ENCODE data around the gene CFAP61. TPM values are rescaled to one million over a fixed set of nuclear protein-coding genes. Genes with fewer than 3 reads are reported as not detected.
"Not testable (repeated sequence)": the region's sequence is repeated elsewhere in the genome, so short reads cannot be mapped to it uniquely, and the experiment has no call there.

CFAP61 gene, protein sequence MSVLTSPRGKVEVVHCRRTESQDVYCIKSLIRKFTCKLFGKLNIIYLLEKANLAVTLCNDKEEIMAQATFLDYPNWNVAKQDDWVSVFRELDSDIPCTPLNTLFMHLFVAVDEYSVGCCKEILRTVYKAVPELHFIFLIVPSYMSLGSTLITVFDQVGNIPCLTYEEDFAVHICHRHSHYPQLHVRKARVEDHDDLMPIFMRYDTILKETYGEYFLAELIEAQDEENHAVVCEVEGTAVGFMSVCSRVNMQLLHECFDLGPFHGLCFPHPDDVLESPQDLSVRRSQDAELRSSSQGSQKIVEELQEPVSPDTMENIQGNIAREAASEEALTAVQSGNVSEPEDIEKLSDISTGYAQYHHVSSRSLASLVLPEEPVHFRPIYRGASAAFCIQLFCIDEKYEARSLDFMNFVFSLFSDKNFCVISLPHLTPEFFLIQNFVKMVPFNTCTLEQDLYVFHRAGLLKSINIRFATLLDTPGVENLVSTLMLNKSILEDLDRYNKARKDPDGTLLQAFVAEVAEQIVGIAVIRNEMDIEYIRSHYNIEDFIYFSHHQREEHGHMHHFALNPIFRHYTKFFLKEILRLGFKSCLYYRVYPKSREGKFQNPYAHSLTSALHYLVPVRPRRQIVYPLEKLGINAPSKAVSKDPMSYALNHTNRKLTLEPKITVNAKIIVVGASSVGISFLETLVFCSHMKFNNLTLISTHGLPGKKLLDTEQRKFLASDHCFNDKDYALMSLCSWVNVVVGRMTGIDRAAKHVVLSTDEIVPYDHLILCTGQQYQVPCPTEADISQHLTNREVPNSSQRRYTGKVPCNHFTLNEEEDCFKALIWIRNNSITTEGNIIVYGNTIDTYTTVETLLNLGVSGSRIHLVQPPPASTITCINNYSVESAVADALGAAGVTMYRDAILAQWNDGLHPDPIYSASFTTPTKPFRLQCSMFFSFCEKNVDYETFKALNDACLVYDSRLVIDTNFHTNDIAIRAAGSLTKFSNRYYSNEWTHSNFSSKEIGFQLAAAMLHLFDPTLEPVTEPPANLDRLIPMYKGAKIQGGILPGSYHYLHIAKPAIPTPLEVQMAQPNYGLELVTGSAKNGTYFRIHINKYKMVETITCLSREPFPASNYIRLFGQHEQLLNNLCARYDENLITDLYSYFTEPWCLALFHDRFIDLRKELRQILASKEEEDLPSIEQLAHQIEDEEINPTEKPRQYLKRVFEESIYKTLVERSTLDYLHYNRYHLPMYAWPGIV
- total RNA-seq (not detected), polyA plus RNA-seq (not detected)

DNA sequence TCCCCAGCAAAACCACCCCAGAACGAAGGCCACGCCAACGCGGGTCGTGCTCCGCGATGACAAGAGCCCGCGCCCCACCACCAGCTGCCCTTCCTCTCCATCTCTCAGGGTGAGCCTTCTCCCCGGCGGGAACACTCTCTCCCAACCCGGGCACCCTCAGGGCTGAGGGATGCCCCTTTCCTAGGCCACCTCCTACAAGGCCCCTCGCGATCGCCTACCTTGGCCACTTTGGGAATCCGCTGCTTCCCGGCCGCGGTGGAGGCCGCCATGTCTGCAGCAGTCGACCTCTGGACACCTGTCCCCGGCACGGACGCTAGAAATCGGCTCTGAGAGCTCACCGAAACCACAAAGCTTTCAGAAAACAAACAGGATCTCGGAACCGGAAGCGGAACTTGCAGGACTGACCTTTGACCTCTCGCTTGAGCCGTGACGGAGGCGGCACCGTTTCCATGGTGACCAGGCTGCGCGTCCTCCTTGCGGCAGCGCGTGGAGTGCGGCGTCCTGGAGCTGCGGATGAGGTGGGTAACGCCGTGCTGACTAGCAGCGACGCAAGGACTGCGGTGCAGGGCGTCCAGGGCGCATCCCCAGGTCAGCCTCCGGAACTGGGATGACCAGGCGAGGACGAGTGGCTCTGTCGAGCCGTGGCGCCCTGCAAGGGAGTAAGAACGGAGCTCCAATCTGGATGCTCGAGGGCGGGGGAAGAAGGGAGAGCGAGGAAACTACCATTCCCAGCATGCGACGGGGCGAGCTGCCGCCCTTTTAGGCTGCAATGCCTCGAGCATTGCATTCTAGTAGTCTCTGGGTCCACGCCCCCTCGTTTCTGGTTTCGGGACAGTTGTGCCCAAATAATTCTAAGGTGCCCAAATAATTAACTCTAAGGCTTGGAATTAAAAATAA lies at the start of gene CFAP61, which contains the start of gene CRNKL1:
Gene CFAP61, plus strand, starts transcription at position 459 of the 897 bp plus-strand sequence. CDS start 4,122 bp downstream, outside the sequence.
Gene CRNKL1, minus strand, starts transcription at position 393 of the 897 bp plus-strand sequence. Its CDS starts 124 bp downstream, at position 269.
- peaks cover 27 to 46% (median 41%) of the 10 kb centered on the region in 3 donors for H3K4me1 Mint-ChIP-seq
- peak; percentile 95 to 98 (median 97) for DNase-seq
- Histone ChIP-seq H3K9me3 (ENCODE audit: low read length) (no peaks in the 10 kb centered on the region), H3K27ac (ENCODE audit: low read depth, low read length) (peak within 1 kb of the TSS; percentile 92), H3K36me3 (ENCODE audit: insufficient read depth, low read length) (peaks cover 20% of the 10 kb centered on the region), H3K27me3 (ENCODE audit: insufficient read depth, low read length, poor library complexity, severe bottlenecking) (no peaks in the 10 kb centered on the region), H3K4me3 (ENCODE audit: low read length) (peak within 1 kb of the TSS; percentile 94), H3K4me1 (ENCODE audit: insufficient read depth, low read length) (peaks cover 19% of the 10 kb centered on the region)
- H3K36me3 Mint-ChIP-seq: peaks cover 5 to 48% (median 14%) of the 10 kb centered on the region in 3 donors
- peaks cover 4 to 16% of the 10 kb centered on the region in 2 donors for H3K27me3 Mint-ChIP-seq
- ChIA-PET CTCF (interaction anchor here (1.2 to 3.1 kb wide), 4 partner anchors 11 to 36 kb away, joined by 3 to 30 read pairs (median 4); partner anchors contain the start of gene NAA20), POLR2A (interaction anchor here (0.8 to 2.3 kb wide), 4 partner anchors 34 to 1585 kb away, joined by 3 to 26 read pairs (median 3); partner anchors contain the start of genes NAA20 and POLR3F)
- no peaks in the 10 kb centered on the region for H3K9me3 Mint-ChIP-seq
- peak within 1 kb of the TSS; percentile 98 to 100 (median 99) for H3K4me3 Mint-ChIP-seq
- H3K27ac Mint-ChIP-seq: peak within 1 kb of the TSS; percentile 95 to 100 (median 98)

- peaks cover 13 to 14% (median 13%) of the 10 kb centered on the region in 3 donors for H3K4me1 Mint-ChIP-seq
- H3K27me3 Mint-ChIP-seq: peaks cover 27 to 70% of the 10 kb centered on the region in 2 donors
- CTCF ChIA-PET: no interaction called here
Measured at GRCh38 chr20:20003031-20003954, 49.0 kb upstream of the CFAP61 start.

DNA sequence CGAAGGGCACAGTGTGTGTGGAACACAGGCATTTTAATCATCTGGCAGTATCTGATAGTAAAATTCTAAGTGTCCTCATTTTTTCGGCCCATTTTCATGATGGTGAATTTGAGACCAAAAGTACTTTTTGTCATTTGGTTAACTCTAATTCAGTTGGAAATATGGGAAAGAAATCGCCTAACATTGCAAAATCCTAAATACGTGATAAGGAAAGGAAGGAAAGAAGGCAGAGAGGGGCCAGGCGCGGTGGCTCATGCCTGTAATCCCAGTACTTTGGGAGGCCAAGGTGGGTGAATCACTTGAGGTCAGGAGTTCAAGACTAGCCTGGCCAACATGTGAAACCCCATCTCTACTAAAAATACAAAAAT lies 48.4 kb upstream of the CFAP61 start:
- H3K36me3 Mint-ChIP-seq; H3K9me3 ChIP-seq (ENCODE audit: low read length); H3K27me3 ChIP-seq (ENCODE audit: insufficient read depth, low read length, poor library complexity, severe bottlenecking); DNase-seq; CTCF ChIA-PET; H3K4me1 ChIP-seq (ENCODE audit: insufficient read depth, low read length); H3K36me3 ChIP-seq (ENCODE audit: insufficient read depth, low read length); H3K9me3 Mint-ChIP-seq; H3K27ac ChIP-seq (ENCODE audit: low read depth, low read length); H3K27ac Mint-ChIP-seq; POLR2A ChIA-PET: not testable (repeated sequence)
- Mint-ChIP-seq H3K27me3 (peaks cover 28 to 69% of the 10 kb centered on the region in 2 donors), H3K4me3 (peak overlapping the region in 4 of 7 donors; percentile 59 to 72 (median 68)), H3K4me1 (peaks cover 13 to 14% (median 13%) of the 10 kb centered on the region in 3 donors)
- H3K4me3 ChIP-seq (ENCODE audit: low read length): peak overlapping the region; percentile 17

More at GRCh38 chr20:20003031-20003954, 49.0 kb upstream of the CFAP61 start:
- no peaks in the 10 kb centered on the region for H3K27me3 ChIP-seq (ENCODE audit: insufficient read depth, low read length, poor library complexity, severe bottlenecking)
- H3K4me3 ChIP-seq (ENCODE audit: low read length): peak overlapping the region; percentile 17
- POLR2A ChIA-PET: no interaction called here
- DNase-seq: peak in 2 of 5 donors; percentile 1 to 23
- H3K27ac ChIP-seq (ENCODE audit: low read depth, low read length): no peak overlapping the region
- no peaks in the 10 kb centered on the region for H3K9me3 ChIP-seq (ENCODE audit: low read length)
- peak overlapping the region in 1 of 8 donors; percentile 1 for H3K27ac Mint-ChIP-seq
- peaks cover 0 to 1% (median 0%) of the 10 kb centered on the region in 3 donors for H3K36me3 Mint-ChIP-seq
- peaks cover 7% of the 10 kb centered on the region for H3K4me1 ChIP-seq (ENCODE audit: insufficient read depth, low read length)
- H3K36me3 ChIP-seq (ENCODE audit: insufficient read depth, low read length): no peaks in the 10 kb centered on the region
- H3K9me3 Mint-ChIP-seq: peaks cover 0 to 2% (median 0%) of the 10 kb centered on the region in 5 donors
- H3K4me3 Mint-ChIP-seq: peak overlapping the region in 6 of 7 donors; percentile 59 to 72 (median 68)

- CTCF ChIA-PET: no interaction called here
- H3K27me3 Mint-ChIP-seq: peaks cover 32 to 76% of the 10 kb centered on the region in 2 donors
- POLR2A ChIA-PET: no interaction called here
Measured at GRCh38 chr20:20005342-20005741, 47.0 kb upstream of the CFAP61 start.

DNA sequence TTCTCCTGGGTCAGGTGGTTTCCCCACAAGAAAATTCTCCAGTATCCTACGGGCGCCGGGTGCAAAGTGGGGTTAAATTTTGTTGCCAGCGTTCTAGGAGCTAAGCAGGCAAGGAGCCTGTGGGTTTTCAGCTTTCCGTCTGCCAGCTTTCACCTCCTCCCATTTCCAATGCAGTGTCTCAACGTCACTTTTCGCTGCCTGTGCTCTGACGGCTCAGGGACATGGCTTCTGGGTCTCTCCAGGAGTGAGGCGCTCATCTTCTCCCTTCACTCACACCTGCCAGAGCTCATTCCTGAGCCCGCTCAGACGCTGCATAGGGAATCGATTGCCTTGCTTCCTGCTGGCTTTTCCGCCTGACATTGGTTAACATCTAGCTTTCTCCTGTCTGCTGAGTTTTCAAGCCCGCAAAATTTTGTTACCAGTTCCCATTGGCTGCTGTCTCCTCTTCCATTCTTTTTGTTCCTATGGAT lies 42.5 kb upstream of the CFAP61 start:
- Mint-ChIP-seq H3K4me1 (peaks cover 0 to 4% (median 4%) of the 10 kb centered on the region in 3 donors), H3K27ac (no peak overlapping the region), H3K36me3 (peaks cover 0 to 1% (median 0%) of the 10 kb centered on the region in 3 donors), H3K27me3 (peaks cover 17 to 46% of the 10 kb centered on the region in 2 donors), H3K9me3 (no peaks in the 10 kb centered on the region), H3K4me3 (no peak overlapping the region)
- CTCF ChIA-PET: no interaction called here
- Histone ChIP-seq H3K9me3 (ENCODE audit: low read length) (no peaks in the 10 kb centered on the region), H3K36me3 (ENCODE audit: insufficient read depth, low read length) (no peaks in the 10 kb centered on the region), H3K27me3 (ENCODE audit: insufficient read depth, low read length, poor library complexity, severe bottlenecking) (no peaks in the 10 kb centered on the region), H3K4me3 (ENCODE audit: low read length) (no peak overlapping the region), H3K27ac (ENCODE audit: low read depth, low read length) (no peak overlapping the region), H3K4me1 (ENCODE audit: insufficient read depth, low read length) (no peaks in the 10 kb centered on the region)
- POLR2A ChIA-PET: interaction anchor here (0.7 kb wide), 1 partner anchor 1952 kb away, joined by 5 read pairs; the partner anchor contains the start of gene OVOL2
- no peak for DNase-seq

More at GRCh38 chr20:20005342-20005741, 47.0 kb upstream of the CFAP61 start:
- peaks cover 0 to 1% (median 0%) of the 10 kb centered on the region in 3 donors for H3K36me3 Mint-ChIP-seq
- DNase-seq: no peak
- peaks cover 0 to 2% (median 0%) of the 10 kb centered on the region in 5 donors for H3K9me3 Mint-ChIP-seq
- Histone ChIP-seq H3K27me3 (ENCODE audit: insufficient read depth, low read length, poor library complexity, severe bottlenecking) (no peaks in the 10 kb centered on the region), H3K4me3 (ENCODE audit: low read length) (no peak overlapping the region), H3K27ac (ENCODE audit: low read depth, low read length) (no peak overlapping the region), H3K36me3 (ENCODE audit: insufficient read depth, low read length) (no peaks in the 10 kb centered on the region), H3K4me1 (ENCODE audit: insufficient read depth, low read length) (peaks cover 7% of the 10 kb centered on the region), H3K9me3 (ENCODE audit: low read length) (no peaks in the 10 kb centered on the region)
- peaks cover 13 to 14% (median 13%) of the 10 kb centered on the region in 3 donors for H3K4me1 Mint-ChIP-seq
- H3K4me3 Mint-ChIP-seq: no peak overlapping the region
- no peak overlapping the region for H3K27ac Mint-ChIP-seq
